ENCODE results near the gene NRARP.

NRARP gene

GRCh38 chr9:137256856-137257255 lies 45.2 kb downstream of the NRARP start:
- peaks cover 5% of the 10 kb centered on the region; the same call in 1 of the 2 replicates for H3K4me1 ChIP-seq (ENCODE audit: control insufficient read depth, insufficient read depth, low read length)
- ChIA-PET CTCF (interaction anchor here (0.7 to 5.2 kb wide), 8 partner anchors 8 to 289 kb away, joined by 3 to 45 read pairs (median 5); partner anchors contain the start of gene TUBB4B), POLR2A (interaction anchor here (0.5 to 9.1 kb wide), 7 partner anchors 10 to 189 kb away, joined by 3 to 336 read pairs (median 5); partner anchors contain the start of genes EXD3, NOXA1 and TUBB4B)
- no peaks in the 10 kb centered on the region for H3K9me3 ChIP-seq (ENCODE audit: control insufficient read depth, insufficient read depth, low read depth, low read length)
- no peak overlapping the region for H3K27ac ChIP-seq (ENCODE audit: extremely low read depth, low read depth, low read length)
- TF ChIP-seq ZNF664 (tag by site-specific recombination; IDR thresholded peaks at IDR 0.05) (no peak), ZNF629 (tag by site-specific recombination; IDR thresholded peaks at IDR 0.05) (no peak), ZNF660 (tag by site-specific recombination; IDR thresholded peaks at IDR 0.05) (no peak), ZNF791 (tag by site-specific recombination; IDR thresholded peaks at IDR 0.05) (no peak), ZNF626 (tag by site-specific recombination; IDR thresholded peaks at IDR 0.05) (no peak), OSR2 (tag by site-specific recombination; IDR thresholded peaks at IDR 0.05) (no peak), YY1 (tag by site-specific recombination; IDR thresholded peaks at IDR 0.05) (no peak), ZNF561 (tag by site-specific recombination; IDR thresholded peaks at IDR 0.05; ENCODE audit: borderline replicate concordance) (no peak), ZNF280D (tag by site-specific recombination; IDR thresholded peaks at IDR 0.05) (no peak), PRDM2 (tag by site-specific recombination; IDR thresholded peaks at IDR 0.05; ENCODE audit: borderline replicate concordance) (no peak), GLIS2 (tag by site-specific recombination; IDR thresholded peaks at IDR 0.05) (no peak), ZNF514 (tag by site-specific recombination; IDR thresholded peaks at IDR 0.05) (no peak), ZNF488 (tag by site-specific recombination; IDR thresholded peaks at IDR 0.05) (no peak), ZNF184 (tag by site-specific recombination; IDR thresholded peaks at IDR 0.05) (no peak), SCRT1 (tag by site-specific recombination; IDR thresholded peaks at IDR 0.05; ENCODE audit: borderline replicate concordance) (no peak)
- H3K4me3 ChIP-seq (ENCODE audit: low read depth, low read length): no peak overlapping the region
- peaks cover 9 to 20% of the 10 kb centered on the region in 2 experiments for H3K36me3 ChIP-seq (ENCODE audit: control insufficient read depth in 2 of 2, insufficient read depth in 1 of 2, low read length in 2 of 2)

GRCh38 chr9:137256362-137256761 lies 45.7 kb downstream of the NRARP start:
- Histone ChIP-seq H3K4me3 (ENCODE audit: low read depth, low read length) (peak overlapping the region; percentile 89), H3K4me1 (ENCODE audit: control insufficient read depth, insufficient read depth, low read length) (peaks cover 5% of the 10 kb centered on the region; the same call in 1 of the 2 replicates), H3K9me3 (ENCODE audit: control insufficient read depth, insufficient read depth, low read depth, low read length) (no peaks in the 10 kb centered on the region), H3K27ac (ENCODE audit: extremely low read depth, low read depth, low read length) (no peak overlapping the region; the same call in 1 of the 2 replicates), H3K36me3 (ENCODE audit: control insufficient read depth in 2 of 2, insufficient read depth in 1 of 2, low read length in 2 of 2) (peaks cover 9 to 20% of the 10 kb centered on the region in 2 experiments)
- TF ChIP-seq REST (tag by site-specific recombination; IDR thresholded peaks at IDR 0.05): peak; percentile 90
- no peak for TF ChIP-seq ZNF701 (tag by site-specific recombination; IDR thresholded peaks at IDR 0.05)
- POLR2A ChIA-PET: interaction anchor here (0.5 to 9.1 kb wide), 8 partner anchors 11 to 188 kb away, joined by 3 to 336 read pairs (median 6); partner anchors contain the start of genes EXD3, NOXA1 and TUBB4B
- CTCF ChIA-PET: interaction anchor here (0.7 to 5.2 kb wide), 10 partner anchors 9 to 289 kb away, joined by 3 to 45 read pairs (median 4); partner anchors contain the start of gene TUBB4B
